C1 segment of cervical spinal cord (tissue), 14 donors: ENCODE data around the gene EXOSC2.
"Not testable (repeated sequence)": the region's sequence is repeated elsewhere in the genome, so short reads cannot be mapped to it uniquely, and the experiment has no call there.

Source experiments
- DNase-seq, 14 donors: peaks; one replicate each; lab custom pipeline; 2025; lab: John Stamatoyannopoulos, UW

Gene EXOSC2

GRCh38 chr9:130667120-130667435 lies 26.5 kb upstream of the EXOSC2 start:
- no peak for DNase-seq

GRCh38 chr9:130668196-130668595 lies 25.4 kb upstream of the EXOSC2 start:
- DNase-seq = no peak

- no peak for DNase-seq
These were observed 24.9 kb upstream of the EXOSC2 start for GRCh38 chr9:130668659-130669058.

- DNase-seq = no peak
These were observed 23.6 kb upstream of the EXOSC2 start for GRCh38 chr9:130669965-130670364.

- DNase-seq = no peak
These were observed 22.9 kb upstream of the EXOSC2 start for GRCh38 chr9:130670644-130671043.

- no peak for DNase-seq
These were observed 21.1 kb upstream of the EXOSC2 start for GRCh38 chr9:130672466-130672865.

GRCh38 chr9:130672933-130673615 lies 20.5 kb upstream of the EXOSC2 start:
- no peak for DNase-seq

- no peak for DNase-seq
These were observed 18.2 kb upstream of the EXOSC2 start for GRCh38 chr9:130675396-130675795.

- no peak for DNase-seq
These were observed 16.3 kb upstream of the EXOSC2 start for GRCh38 chr9:130677252-130677651.

- peak in 8 of 14 donors; percentile 9 to 80 (median 32) for DNase-seq
These were observed 12.5 kb upstream of the EXOSC2 start for GRCh38 chr9:130680836-130681768.

GRCh38 chr9:130681769-130682420 lies 11.7 kb upstream of the EXOSC2 start:
- peak in 5 of 14 donors; percentile 8 to 57 (median 23) for DNase-seq

GRCh38 chr9:130682421-130683121 lies 11.0 kb upstream of the EXOSC2 start:
- DNase-seq = peak in 13 of 14 donors; percentile 12 to 76 (median 42)

GRCh38 chr9:130685104-130685503 lies 8.5 kb upstream of the EXOSC2 start:
- DNase-seq = no peak

- not testable (repeated sequence) for DNase-seq
These were observed 7.6 kb upstream of the EXOSC2 start for GRCh38 chr9:130685945-130686344.

- DNase-seq = no peak
These were observed 6.0 kb upstream of the EXOSC2 start for GRCh38 chr9:130687615-130688014.

- DNase-seq = no peak
These were observed 5.5 kb upstream of the EXOSC2 start for GRCh38 chr9:130688072-130688471.

- no peak for DNase-seq
These were observed 4.0 kb upstream of the EXOSC2 start for GRCh38 chr9:130689572-130689936.

- peak in 10 of 14 donors; percentile 8 to 65 (median 30) for DNase-seq
These were observed 3.5 kb upstream of the EXOSC2 start for GRCh38 chr9:130689937-130690700.

GRCh38 chr9:130692321-130692720 lies 1.3 kb upstream of the EXOSC2 start:
- peak in 6 of 14 donors; percentile 11 to 39 (median 32) for DNase-seq

GRCh38 chr9:130693101-130693425 lies 517 bp upstream of the EXOSC2 start:
- peak in 2 of 14 donors; percentile 58 to 69 for DNase-seq

- DNase-seq = no peak
These were observed 625 bp downstream of the EXOSC2 start for GRCh38 chr9:130694205-130694604.
